GM18873 (cell line): Measurements from ENCODE around the gene NELL2.

Source experiments
- ATAC-seq: cut with Tn5 transposase; IDR thresholded peaks from one replicate; pipeline ENCODE4 v1.9.1; 2021; ENCODE audit warnings: mild to moderate bottlenecking, moderate library complexity, moderate number of reproducible peaks; ENCODE audit not compliant: unreplicated experiment, low FRiP score

NELL2 gene

GRCh38 chr12:44500423-44500822 is 375.7 kb downstream of the NELL2 start:
- ATAC-seq = no peak

GRCh38 chr12:44497044-44497443 is 379.1 kb downstream of the NELL2 start:
- ATAC-seq = no peak

- no peak for ATAC-seq
Observed at GRCh38 chr12:44490181-44490580, 385.9 kb downstream of the NELL2 start.

GRCh38 chr12:44488180-44488579 is 387.9 kb downstream of the NELL2 start:
- no peak for ATAC-seq

- ATAC-seq = no peak
Observed at GRCh38 chr12:44484862-44485261, 391.3 kb downstream of the NELL2 start.

- ATAC-seq = no peak
Observed at GRCh38 chr12:44477331-44477980, 398.7 kb downstream of the NELL2 start.

- ATAC-seq = no peak
Observed at GRCh38 chr12:44476683-44477082, 399.4 kb downstream of the NELL2 start.

- no peak for ATAC-seq
Observed at GRCh38 chr12:44465139-44465538, 411.0 kb downstream of the NELL2 start.

- ATAC-seq = no peak
Observed at GRCh38 chr12:44464180-44464579, 411.9 kb downstream of the NELL2 start.

- no peak for ATAC-seq
Observed at GRCh38 chr12:44462729-44463128, 413.4 kb downstream of the NELL2 start.

GRCh38 chr12:44460261-44460660 is 415.9 kb downstream of the NELL2 start:
- ATAC-seq = no peak

GRCh38 chr12:44459569-44459968 is 416.5 kb downstream of the NELL2 start:
- ATAC-seq = no peak
